ENCODE measurements around the gene PTP4A2.

Gene PTP4A2

DNA sequence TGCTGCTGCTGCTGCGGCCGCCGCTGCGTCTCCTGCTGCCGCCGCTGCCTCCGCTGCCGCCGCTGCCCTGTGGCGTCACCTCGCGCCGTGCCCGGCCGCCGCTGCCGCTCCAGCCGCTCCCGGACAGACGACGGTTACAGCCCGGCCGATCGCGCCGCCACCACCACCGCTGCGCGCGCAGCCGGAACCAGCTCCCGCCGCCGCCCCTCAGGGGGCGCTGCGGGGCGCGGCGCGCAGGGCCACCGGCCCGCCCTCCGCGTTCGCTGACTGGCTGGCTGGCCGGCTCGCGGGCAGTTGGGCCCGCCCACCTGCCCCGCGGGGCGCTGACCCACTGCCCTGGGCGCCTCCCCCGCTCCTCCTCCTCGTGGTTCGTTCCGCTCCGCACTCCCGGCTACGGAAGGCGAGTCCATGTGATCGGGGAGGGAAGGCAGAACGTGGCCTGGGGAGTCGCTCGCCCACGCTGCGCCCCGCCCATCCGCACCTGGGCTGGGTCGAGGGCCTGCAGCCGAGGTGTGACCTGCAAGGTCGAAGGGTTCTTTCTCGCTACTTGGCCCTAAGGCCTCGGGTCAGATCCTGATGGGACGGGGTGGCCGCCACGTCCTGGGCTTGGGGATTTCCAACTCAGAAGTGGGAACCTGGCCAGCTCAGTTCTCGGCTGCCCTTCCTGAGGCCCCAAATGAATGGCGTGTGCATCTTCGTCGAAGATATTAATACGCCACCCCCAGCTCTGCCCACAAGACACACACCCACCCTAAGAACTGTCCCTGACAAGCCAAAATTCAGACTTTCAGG lies at the start of gene PTP4A2:
TSS of gene PTP4A2 (minus strand) at position 185 of the 792 bp plus-strand sequence. CDS start 19,303 bp downstream, outside the sequence.
- ATAC-seq, result peak; percentile 63

DNA sequence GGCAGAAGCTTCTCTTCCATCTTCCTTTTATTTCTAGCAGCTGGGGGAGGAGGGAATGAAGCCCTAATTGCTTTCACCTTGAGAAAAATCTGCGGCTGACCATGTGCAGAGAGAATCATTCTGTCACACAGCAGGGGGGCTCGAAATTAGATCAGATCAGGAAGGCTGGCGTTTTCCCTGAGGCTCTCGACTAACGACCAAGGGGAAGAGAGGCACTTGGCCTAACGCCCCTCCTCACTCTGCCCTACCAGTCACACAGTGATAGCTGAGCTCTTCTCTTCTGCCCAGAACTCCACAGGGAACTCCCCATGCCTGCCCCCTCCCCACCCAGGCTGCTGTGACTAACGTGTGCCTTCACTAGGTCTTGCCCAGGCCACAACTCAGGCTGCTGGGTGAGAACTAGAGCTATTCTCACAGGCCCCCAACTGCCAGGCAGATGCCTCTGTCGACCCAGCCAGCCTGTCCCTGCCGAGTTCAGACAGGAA lies 49.0 kb upstream of the PTP4A2 start:
- ATAC-seq, result no peak

DNA sequence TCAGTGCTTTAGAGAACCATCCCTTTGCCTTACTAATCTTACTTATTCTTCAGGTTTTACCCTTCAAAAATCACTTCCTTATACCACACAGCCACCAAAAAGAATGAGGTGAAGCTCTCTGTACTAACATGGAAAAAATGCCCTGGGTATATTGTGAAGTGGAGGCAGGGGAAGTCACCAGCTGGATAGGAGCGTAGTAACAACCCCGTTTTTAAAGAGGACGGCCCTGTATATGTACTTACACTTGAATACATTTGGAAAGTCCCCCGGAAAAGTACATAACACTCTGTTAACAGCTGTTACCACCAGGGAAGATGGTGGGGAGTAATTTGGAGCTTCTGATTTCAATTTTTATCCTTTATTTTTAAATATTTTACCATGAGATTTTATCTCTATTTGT lies 47.3 kb upstream of the PTP4A2 start:
- peak; percentile 55 to 56 for ATAC-seq

DNA sequence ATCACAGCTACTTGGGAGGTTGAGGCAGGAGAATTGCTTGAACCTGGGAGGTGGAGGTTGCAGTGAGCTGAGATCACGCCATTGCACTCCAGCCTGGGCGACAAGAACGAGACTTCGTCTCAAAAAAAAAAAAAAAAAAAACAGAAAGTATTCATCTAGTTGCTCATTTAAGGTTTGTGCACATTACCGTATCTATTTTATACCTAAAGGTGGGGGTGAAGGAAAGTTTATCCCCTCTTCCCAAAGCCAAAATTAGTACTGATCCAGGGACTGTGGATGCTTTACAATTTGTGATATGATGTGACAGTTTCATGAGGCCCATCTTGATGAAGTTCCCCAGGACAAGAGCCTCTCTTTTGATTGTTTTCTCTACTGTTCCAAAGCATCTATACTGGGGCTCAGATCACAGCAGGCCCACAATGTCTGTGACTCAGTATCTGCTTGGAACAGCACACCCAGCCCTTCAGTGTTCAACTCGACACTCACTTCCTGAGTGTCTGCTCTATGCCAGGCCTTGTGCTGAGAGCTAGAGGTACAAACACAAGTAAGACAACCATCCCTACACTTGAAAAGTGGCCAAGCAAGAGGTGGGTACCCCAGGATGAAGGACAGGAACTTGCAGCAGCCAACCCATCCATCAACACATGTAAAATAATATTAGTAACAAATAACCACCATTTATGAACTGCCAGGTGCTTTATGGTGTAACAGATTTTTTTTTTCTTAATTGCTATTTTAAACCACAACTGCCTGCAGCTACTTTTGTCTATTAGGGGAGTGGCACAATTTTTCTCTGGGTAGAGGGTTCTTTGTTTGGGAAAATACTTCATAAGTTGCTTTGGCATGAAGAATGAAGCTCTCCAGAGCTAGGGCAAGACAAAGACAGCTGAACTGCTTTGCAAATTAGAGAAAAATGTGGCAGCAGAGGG lies 46.5 kb upstream of the PTP4A2 start:
- peak; percentile 88 to 93 for ATAC-seq

DNA sequence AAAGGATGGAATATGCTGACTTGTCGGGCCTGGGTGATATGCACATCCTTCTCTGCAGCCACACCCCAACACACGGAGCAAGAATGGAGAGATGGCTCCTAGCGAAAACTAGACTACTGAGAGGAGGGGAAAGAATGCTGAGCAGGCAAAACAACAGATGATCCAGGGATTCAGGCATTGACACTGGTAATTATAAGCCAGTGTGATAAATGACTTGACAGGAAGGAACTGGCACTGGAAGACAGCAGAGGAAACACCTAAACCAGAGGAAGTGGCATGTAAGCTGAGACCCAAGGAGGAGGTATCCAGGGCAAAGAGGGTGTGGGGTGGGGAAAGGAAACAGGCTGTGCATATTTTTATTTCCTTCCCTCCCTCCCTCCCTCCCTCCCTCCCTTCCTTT lies 43.8 kb upstream of the PTP4A2 start:
- peak in 1 of 2 donors; percentile 14 for ATAC-seq

DNA sequence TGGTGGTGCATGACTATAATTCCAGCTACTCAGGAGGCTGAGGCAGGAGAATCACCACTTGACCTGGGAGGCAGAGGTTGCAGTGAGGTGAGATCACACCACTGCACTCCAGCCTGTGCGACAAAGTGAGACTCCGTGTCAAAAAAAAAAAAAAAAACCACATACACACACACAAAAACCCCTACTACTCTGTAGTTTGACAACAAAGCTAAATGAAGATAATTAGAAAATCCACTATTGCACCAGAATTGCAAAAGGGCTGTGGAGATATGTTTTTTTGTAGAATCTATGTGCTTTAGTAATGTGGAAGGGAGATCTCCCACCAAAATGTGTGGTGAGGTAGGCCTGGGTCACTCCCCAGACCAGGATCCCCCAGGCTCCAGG lies 43.3 kb upstream of the PTP4A2 start:
- ATAC-seq, result no peak

DNA sequence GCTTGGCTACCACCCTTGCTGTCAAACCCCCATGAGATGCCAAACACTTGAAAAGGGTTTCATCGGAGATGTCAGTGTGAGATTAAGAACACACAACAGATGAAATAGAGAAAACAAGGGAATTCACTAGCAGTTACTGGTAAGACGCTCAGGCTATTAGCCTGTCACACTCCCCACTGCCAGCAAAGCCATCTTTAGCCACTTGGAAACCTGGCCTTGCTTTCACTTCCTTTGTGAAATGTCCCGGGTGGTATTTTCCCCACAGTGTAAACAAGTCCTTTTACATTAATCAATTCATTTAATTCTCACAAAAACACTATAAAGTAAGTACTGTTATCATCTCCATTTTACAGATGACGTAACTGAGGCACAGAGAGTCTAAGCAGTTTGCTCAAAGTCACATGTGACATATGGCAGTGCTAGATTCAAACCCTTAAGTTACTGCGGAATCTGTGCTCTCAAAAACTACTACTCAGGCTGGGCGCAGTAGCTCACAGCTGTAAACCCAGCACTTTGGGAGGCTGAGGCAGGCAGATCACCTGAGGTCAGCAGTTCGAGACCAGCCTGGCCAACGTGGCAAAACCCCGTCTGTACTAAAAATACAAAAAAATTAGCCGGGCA lies 42.8 kb upstream of the PTP4A2 start:
- ATAC-seq, result no peak

DNA sequence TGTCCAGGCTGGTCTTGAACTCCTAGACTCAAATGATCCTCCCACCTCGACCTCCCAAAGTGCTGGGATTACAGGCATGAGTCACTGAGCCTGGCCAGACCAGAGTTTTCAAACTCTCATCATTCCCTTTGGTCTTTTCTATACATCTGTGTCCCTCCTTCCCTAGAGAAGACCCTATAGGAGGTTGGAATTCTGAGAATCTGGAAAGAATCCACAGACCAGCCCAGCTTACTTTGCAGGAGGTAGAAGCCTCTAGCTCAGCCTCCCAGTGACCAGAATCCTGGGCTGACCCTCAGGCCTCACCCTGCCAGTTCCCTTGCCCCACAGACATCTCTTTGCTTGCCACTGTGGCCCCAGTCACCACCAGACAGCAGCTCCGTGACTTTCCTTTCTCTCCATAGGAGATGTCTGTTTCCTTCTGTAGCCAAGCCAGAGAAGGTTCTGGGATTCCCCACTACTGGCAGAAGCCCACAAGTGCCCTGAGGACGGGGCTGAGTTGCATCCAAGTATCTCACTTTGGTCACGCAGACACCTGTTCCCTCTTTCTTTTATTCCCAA lies 40.8 kb upstream of the PTP4A2 start:
- ATAC-seq, result no peak

DNA sequence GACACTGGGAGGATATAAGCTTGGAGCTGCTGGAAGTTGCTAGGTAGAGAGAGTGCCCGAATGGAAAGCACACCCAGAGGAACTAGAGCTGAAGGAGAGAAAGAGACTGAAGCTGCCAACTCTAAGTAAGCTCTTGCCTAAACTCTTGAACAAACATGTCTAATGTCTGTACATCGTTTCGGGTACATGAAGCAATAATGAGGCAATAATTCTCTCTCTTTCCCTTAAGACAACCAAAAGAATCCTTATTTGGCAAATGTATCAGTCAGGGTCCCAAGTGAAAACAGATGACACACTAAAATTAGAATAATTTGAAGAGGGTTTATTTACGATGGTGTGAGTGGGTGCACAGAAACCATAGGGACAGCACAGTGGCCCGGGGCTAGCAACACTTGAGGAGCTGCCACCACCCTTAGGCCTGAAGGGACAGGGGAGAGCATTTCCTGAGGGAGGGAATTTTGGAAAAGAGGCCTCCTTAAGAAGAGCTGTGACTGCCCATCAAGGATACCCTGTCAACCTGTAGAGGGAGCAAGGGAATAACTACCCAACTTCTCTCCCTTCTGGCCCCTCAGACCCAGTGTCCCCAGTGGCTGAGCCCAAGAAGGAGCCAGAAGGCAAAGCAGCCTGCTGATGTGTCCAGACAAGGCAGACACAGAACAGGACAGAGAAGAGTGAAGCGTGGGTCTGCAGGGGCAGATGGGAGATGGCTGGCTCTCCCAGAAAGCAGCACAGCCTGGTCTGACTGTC lies 39.4 kb upstream of the PTP4A2 start:
- ATAC-seq, result no peak

DNA sequence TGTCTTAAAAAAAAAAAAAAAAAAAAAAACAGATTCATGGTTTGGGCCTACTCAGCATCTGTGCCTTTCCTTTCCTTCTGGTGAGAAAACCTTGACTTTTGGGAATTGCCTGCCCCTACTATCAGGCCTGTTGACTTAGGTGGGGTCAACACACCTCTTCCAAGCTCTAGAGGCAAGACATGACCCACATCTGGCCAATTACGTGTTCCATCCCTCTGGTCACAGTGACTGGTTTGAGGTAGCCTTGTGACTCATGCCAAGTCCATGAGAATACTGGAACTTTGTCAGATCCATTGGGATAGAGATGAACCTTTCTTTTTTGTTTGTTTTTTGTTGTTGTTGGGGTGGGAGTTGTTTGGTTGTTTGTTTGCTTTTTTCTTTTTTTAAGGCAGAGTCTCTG lies 38.2 kb upstream of the PTP4A2 start:
- no peak for ATAC-seq

DNA sequence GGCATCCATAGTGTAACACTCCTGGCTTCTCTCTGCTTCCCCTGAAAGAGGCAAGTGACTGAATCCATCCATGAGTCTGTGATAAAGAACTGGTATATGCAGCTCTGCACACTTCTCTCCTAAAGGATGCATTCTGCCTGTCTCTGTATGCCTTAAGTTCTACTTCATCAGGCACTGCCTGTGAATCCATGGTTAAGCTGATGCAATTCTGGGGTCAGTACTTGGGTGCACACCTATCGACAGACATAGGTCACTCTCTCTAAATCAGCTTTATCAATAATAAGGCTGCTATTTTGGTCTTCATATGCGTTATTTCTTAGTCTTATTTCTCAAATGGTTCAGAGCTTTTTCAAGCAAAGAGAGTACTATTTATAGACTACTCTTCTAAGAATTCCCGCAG lies 32.7 kb upstream of the PTP4A2 start:
- ATAC-seq, result no peak

DNA sequence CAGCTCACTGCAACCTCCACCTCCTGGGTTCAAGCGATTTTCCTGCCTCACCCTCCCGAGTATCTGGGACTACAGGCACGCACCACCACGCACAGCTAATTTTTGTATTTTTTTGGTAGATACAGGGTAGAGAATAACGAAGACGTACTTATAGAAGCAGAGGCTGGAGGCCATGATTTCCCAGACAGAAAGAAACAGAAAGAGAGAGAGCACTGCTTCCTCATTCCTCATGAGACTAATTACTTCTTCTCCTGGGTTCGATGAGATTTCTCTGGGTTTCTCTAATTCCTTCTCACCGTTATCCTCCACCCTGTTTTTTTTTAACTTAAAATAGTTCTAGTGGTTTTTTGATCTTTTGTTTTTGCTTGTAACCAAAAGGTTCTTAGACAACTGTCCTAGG lies 23.4 kb upstream of the PTP4A2 start:
- ATAC-seq, result no peak

DNA sequence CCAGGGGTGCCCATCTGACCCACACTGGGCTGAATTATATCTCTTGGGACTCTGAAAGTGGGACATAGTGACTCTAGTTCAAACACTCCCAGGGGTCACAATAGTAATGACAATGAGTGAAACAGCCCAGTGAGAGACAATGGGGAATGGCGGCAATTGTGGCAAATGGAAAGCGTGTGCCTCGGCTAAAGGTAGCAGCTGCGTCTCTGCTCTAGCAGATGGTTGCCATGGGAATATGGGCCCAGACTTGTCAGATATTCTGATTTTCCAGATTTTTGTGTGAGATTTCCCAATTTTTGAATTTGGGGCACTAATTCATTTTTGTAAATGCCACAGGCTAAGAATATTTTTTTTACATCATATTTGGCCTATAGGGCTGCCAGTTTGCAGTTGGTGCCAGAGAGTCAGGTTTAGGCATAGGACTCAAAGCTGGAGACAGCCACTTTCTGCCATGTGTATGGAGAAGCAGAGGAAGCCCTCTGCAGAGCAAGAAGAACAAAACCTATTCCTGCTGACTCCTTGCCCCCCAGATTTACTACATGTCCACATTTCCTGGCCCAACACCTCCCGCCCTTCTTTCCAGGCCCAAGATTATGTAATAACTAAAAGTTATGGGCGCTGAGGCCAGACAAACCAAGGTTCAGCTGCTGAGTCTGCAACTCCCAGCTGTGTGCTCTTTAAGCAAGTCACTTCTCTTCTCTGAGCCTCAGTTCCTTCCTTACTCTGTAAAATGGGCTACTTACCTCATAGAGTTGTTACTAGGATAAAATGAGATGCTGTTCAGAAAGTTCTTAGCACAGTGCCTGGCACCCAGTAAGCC lies 21.6 kb upstream of the PTP4A2 start:
- no peak for ATAC-seq

DNA sequence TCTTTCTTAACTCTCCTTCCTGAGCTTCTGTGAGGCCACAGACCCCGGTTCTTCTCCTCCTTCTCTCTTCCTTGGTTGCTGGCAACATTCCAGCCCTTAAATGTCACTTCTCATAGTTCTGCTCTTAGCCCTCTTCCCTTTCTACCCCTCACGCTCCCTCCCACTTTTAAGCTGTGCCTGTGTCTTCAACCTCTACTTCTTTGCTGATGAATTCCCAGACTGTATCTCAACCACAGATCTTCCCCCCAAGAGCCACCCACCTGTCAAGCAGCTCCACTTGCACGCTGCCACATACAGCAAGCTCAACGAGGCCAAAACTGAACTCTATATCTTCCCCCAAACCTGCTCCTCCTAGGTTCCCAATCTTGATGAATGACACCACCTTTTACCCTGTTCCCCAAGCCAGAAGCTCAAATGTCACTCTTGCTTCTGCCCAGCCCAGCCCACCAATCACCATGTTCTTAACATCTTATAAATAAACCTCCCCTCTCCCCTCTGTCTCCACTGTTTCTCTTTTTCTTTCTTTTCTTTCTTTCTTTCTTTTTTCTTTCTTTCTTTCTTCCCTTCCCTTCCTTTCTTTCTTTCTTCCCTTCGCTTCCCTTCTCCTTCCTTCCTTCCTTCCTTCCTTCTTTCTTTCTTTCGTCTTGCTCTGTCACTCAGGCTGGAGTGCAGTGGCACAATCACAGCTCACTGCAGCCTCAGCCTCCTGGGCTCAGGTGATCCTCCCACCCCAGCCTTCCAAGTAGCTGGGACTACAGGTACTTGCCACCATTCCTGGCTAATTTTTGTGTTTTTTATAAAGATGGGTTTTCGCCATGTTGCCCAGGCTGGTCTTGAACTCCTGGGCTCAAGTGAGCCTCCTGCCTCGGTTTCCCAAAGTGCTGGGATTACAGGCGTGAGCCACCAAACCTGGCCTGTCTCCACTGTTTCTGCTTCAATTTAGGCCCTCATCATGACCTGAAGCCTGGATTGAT lies 19.8 kb upstream of the PTP4A2 start:
- ATAC-seq, result peak; percentile 13 to 53

DNA sequence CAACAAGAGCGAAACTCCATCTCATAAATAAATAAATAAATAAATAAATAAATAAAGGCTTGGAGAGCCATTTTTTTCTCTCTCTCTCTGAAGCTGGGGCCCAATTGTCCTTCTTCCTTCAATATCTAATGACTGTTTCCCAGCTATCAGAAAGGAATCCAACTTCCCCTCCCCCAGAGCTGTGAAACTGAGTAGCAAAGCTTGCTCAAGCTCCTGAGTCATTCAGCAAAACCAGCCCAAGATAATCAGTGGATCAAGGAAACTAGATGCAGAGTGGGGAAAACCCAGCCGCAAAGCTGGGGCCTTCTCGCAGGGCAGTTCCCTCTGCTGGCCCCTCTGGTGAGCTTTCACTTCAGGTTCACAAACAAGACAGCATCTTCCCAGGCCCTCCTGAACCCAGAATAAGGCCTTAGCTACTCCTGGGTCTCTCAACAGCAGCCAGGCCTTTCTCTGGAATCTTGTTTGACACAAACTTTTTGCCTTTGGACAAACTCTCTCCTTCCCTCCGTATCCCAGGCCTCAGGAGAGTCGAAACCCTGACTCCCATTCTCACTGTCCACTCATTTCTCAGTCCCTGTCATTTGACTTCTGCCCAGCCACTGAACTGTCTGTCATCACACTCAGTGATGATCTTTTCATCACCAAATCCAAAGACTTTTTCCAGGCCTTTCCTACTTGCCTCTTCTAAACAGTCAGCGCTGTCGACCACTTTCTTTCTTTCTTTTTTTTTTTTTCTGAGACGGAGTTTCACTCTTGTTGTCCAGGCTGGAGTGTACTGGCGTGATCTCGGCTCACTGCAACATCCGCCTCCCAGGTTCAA lies 18.0 kb upstream of the PTP4A2 start:
- peak; percentile 95 for ATAC-seq

DNA sequence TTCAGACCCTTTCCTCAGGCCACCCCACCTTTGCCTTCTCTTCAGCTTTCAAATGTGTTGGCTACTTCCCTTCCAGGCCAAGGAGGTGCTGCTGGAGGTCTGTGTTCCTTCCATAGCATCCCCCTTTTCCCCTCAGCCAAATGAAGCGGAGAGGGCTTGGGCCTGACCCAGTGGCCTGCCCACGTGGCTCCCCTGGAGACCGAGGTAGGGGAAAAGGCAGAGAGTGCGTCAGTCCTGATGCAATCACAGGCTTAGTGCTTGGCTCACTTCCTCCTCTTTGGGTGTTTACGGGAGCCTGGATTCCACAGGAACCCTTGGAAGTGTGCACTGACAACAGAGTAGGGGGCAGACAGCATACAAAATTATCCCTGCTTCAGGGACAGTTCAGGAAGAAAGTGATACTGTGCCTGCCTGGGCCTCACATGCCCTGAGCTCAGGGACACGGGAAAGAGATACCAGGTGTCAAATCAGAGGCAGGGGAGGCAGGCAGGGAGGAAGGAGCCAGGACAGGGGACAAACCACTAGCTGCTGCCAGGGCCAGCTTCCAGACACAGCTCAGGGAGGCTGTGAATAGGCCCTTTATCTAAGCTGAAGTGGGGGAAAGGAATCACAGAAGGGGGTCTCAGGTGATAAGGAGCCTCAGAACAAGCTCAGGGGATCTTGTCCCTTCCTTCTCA lies 16.6 kb upstream of the PTP4A2 start:
- no peak for ATAC-seq

DNA sequence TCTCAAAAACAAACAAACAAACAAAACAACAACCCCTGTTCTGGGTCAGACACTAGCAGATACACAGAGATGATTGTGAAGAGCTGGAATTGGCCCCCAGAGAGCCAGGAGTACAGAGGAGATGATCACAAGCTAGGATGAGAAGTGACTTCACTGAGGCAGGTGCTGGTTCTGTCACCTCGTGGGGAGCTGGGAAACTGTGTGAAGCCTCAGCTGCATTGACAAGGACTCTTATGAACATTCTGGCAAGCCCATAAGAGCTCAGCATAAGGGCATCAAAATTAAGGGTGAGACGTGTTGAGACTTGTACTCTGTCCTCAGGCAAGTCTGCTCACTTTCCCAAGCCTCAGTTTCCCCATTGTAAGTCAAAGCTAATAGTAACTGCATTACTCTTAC lies 14.7 kb upstream of the PTP4A2 start:
- no peak for ATAC-seq

DNA sequence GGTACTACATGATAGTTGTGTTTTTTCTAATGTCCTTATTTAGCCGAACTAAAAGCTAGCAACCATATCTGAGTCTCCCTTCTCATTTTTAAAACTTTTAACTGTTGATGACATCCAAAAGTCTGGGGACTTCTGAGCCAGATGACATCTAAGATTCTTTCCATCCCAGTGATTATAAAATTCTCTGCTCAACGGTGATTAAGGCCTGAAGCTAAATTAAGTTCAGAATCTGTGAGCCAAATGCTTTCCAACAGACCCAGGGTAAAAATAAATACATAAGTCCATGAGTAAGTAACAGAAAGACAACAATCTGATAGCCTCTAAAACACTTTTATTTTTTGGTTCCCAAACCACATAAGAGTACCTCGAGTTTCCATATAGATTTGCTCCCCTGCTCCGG lies 13.1 kb upstream of the PTP4A2 start:
- ATAC-seq, result no peak
